ENCODE results near the gene GAREM1.
"Not testable (repeated sequence)": the region's sequence is repeated elsewhere in the genome, so short reads cannot be mapped to it uniquely, and the experiment has no call there.

Gene GAREM1

GRCh38 chr18:32257084-32257785, 213.4 kb downstream of the GAREM1 start:
- no peak for DNase-seq (ENCODE audit: low spot score)

GRCh38 chr18:32255570-32255969, 215.1 kb downstream of the GAREM1 start:
- DNase-seq (ENCODE audit: low spot score): no peak

- DNase-seq (ENCODE audit: low spot score): no peak
Observed at GRCh38 chr18:32252141-32252860, 218.4 kb downstream of the GAREM1 start.

- no peak for DNase-seq (ENCODE audit: low spot score)
Observed at GRCh38 chr18:32251466-32251865, 219.2 kb downstream of the GAREM1 start.

DNA sequence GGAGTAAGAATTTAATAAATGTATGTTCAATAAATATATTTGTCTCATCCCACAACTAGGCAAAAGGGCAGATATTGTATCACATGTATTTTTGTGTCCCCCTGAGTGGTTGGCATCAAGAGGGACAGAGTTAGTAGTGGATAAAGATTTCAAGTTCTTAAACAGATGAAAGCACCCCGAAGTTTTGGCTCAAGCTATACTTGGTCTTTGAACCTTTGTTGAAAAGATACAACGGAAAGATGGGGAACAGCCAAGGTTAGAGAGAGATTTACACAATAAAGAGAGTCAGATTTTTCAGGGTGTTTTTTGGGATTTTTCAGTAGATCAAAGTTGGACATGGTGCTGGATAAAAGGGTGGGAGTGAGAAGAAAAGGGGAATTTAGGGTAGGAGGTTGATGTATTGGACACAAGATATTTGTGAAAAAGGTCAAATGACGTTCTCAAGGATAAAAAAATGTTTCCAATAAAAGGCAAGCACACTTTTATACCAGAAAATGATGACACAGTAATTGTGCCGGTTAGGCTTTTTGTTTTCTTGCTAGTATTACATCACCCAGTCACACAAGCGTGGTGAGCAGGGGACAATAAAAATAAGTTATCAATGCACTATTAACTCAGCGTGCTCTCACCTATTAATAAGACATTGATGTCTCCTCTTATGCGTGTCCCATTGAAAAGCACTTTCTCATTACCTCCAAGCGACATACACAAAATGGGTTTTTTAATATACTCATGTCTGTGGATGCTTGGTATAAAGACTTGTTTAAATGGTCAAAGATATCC, 221.3 kb downstream of the GAREM1 start:
- DNase-seq (ENCODE audit: low spot score): no peak

- no peak for DNase-seq (ENCODE audit: low spot score)
Observed at GRCh38 chr18:32244881-32245280, 225.8 kb downstream of the GAREM1 start.

DNA sequence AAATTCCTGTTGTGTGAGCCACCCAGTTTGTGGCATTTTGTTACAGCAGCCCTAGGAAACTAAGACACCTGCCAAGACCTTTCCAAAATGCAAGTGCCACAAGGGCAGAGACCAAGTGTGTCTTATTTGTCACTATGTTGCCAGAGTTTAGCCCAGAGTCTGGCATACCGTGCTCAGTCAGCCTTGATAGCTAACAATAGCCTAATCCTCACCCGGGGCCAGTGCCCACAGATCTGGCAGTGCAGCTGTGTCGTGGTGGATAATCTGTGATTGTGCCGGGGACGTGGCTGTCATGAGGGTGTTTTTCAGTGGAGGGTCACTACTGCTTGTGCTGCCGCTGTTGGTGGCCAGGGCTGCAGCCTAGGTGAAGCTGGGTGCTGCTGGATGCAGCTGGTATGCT, 227.3 kb downstream of the GAREM1 start:
- DNase-seq (ENCODE audit: low spot score): no peak

GRCh38 chr18:32242395-32242794, 228.3 kb downstream of the GAREM1 start:
- DNase-seq (ENCODE audit: low spot score): no peak

GRCh38 chr18:32238635-32239268, 231.9 kb downstream of the GAREM1 start:
- DNase-seq (ENCODE audit: low spot score): no peak

DNA sequence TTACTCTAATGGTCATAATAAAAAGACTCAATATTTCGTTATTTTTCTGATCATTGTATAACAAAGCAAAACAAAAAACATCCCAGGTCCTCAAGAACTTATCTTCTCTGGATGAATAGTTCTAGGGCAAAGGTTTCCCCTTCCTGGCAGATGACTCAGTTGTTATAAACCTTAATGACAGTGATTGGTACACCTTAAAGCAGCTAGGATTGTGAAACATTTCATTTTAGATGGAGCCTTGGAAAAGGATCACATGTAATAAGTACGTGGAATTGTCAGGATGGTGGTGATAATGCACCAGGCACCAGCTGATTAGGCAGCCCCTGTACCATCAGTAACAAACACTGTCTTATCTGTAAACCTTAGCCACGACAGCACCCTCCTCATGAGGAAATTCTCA, 233.6 kb downstream of the GAREM1 start:
- DNase-seq (ENCODE audit: low spot score): no peak

DNA sequence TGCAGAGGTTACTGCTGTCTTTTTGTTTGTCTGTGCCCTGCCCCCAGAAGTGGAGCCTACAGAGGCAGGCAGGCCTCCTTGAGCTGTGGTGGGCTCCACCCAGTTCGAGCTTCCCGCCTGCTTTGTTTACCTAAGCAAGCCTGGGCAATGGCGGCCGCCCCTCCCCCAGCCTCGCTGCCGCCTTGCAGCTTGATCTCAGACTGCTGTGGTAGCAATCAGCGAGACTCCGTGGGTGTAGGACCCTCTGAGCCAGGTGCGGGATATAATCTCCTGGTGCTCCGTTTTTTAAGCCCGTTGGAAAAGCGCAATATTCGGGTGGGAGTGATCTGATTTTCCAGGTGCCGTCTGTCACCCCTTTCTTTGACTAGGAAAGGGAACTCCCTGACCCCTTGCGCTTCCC, 237.3 kb downstream of the GAREM1 start:
- not testable (repeated sequence) for DNase-seq (ENCODE audit: low spot score)

- no peak for DNase-seq (ENCODE audit: low spot score)
Observed at GRCh38 chr18:32219431-32220018, 251.2 kb downstream of the GAREM1 start.

DNA sequence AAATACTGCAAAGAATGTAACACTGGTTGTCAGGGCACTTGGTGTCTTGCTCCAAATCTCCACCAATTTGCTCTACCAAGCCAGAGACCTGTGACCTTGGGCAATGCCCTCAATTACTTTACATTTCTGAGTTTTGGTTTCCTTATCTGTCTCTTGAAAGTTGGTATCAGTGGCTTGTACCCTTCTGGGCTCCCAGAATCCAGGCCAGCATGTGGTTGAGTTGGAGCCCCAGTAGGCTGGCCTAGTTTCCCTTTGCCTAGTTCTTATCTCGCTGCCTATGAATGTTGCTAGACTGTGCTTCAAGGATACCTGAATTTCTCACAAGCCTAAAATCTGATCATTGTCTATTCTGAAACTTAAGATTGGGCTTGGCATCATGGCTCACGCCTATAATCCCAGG, 254.3 kb downstream of the GAREM1 start:
- no peak for DNase-seq (ENCODE audit: low spot score)

- no peak for DNase-seq (ENCODE audit: low spot score)
Observed at GRCh38 chr18:32213693-32214092, 257.0 kb downstream of the GAREM1 start.
